ENCODE data around the gene LBR.

- TF ChIP-seq CTCF (IDR thresholded peaks at IDR 0.05): no peak
- TF ChIP-seq POLR2A (IDR thresholded peaks at IDR 0.05): no peak
These were observed 47.1 kb downstream of the LBR start for GRCh38 chr1:225380691-225381090.

Measured in ovary (tissue), 3 donors.